Neuronal stem cell (in vitro differentiated cells): Measurements from ENCODE around the gene VSTM2L.

Experiments used
- DNase-seq: peaks from one replicate; pipeline ENCODE4 v3.0.0-alpha.2; 2013; ENCODE audit warnings: low spot score
- H2AFZ ChIP-seq: one replicate; pipeline ENCODE4 v1.6.1; 2013; ENCODE audit warnings: mild to moderate bottlenecking, low read length, inconsistent platforms
- H2AK5ac ChIP-seq: 2 replicates; pipeline ENCODE4 v1.6.1; 2013; ENCODE audit warnings: low read depth, mild to moderate bottlenecking, inconsistent platforms, low read length, moderate library complexity, mixed read lengths
- H2BK120ac ChIP-seq: 2 replicates; pipeline ENCODE4 v1.6.1; 2013; ENCODE audit warnings: low read depth, mild to moderate bottlenecking, inconsistent platforms, low read length, moderate library complexity, mixed read lengths
- H2BK12ac ChIP-seq: one replicate; pipeline ENCODE4 v1.6.1; 2013; ENCODE audit warnings: low read length, inconsistent platforms
- H2BK15ac ChIP-seq: 2 replicates; pipeline ENCODE4 v1.6.1; 2013; ENCODE audit warnings: mild to moderate bottlenecking, low read length, inconsistent platforms, mixed read lengths
- H2BK5ac ChIP-seq: one replicate; pipeline ENCODE4 v1.6.1; 2013; ENCODE audit warnings: inconsistent platforms, mild to moderate bottlenecking, low read length, moderate library complexity
- H3K14ac ChIP-seq: one replicate; pipeline ENCODE4 v1.6.1; 2013; ENCODE audit warnings: low read length, inconsistent platforms
- H3K18ac ChIP-seq: 2 replicates; pipeline ENCODE4 v1.6.1; 2013; ENCODE audit warnings: low read length, inconsistent platforms
- H3K23ac ChIP-seq: 2 replicates; pipeline ENCODE4 v1.6.1; 2013; ENCODE audit warnings: low read depth, mild to moderate bottlenecking, mixed read lengths, low read length, inconsistent platforms; ENCODE audit not compliant: poor library complexity
- H3K27ac ChIP-seq: replicated peaks from 3 replicates; pipeline ENCODE4 v1.5.1; 2013; ENCODE audit warnings: low read length, inconsistent platforms
- H3K27me3 ChIP-seq, 3 experiments: 2 replicates each; pipeline ENCODE4 v1.6.1; 2013; ENCODE audit warnings: low read length in 3 of 3, mild to moderate bottlenecking in 2 of 3, inconsistent platforms in 1 of 3, low read depth in 1 of 3, mixed read lengths in 1 of 3, moderate library complexity in 1 of 3; ENCODE audit not compliant: control insufficient read depth in 3 of 3, insufficient read depth in 3 of 3
- H3K36me3 ChIP-seq, 2 donors: replicated peaks in 1 of 2; 2 replicates each; pipeline ENCODE4 v1.6.1; 2013; ENCODE audit warnings: low read length in 2 of 2; ENCODE audit not compliant: control insufficient read depth in 2 of 2, insufficient read depth in 2 of 2
- H3K4ac ChIP-seq: 2 replicates; pipeline ENCODE4 v1.6.1; 2013; ENCODE audit warnings: inconsistent platforms, mild to moderate bottlenecking, low read length, moderate library complexity
- H3K4me1 ChIP-seq, 2 donors: 1 replicate in 1 of 2; 2 replicates in 1 of 2; pipeline ENCODE4 v1.6.1; 2013; ENCODE audit warnings: low read length in 2 of 2, low read depth in 1 of 2; ENCODE audit not compliant: control insufficient read depth in 2 of 2, insufficient read depth in 1 of 2
- H3K4me2 ChIP-seq: one replicate; pipeline ENCODE4 v1.6.1; 2013; ENCODE audit warnings: mild to moderate bottlenecking, low read length, inconsistent platforms; ENCODE audit not compliant: insufficient read depth, poor library complexity, severe bottlenecking
- H3K4me3 ChIP-seq, 2 donors: 2 replicates each; pipeline ENCODE4 v1.5.1; 2013; ENCODE audit warnings: low read length in 2 of 2, mild to moderate bottlenecking in 2 of 2, inconsistent platforms in 1 of 2, moderate library complexity in 1 of 2
- H3K79me1 ChIP-seq: one replicate; pipeline ENCODE4 v1.6.1; 2013; ENCODE audit warnings: low read depth, mild to moderate bottlenecking, inconsistent platforms, low read length, moderate library complexity
- H3K9ac ChIP-seq: one replicate; pipeline ENCODE4 v1.6.1; 2013; ENCODE audit warnings: mild to moderate bottlenecking, low read depth, low read length, inconsistent platforms; ENCODE audit not compliant: poor library complexity
- H3K9me3 ChIP-seq, 2 donors: replicated peaks in 1 of 2; 2 replicates each; pipeline versions ENCODE3 to v1.6.1; 2013; ENCODE audit warnings: low read length in 2 of 2, mild to moderate bottlenecking in 2 of 2, inconsistent platforms in 1 of 2, low read depth in 1 of 2, mixed read lengths in 1 of 2, moderate library complexity in 1 of 2; ENCODE audit not compliant: control insufficient read depth in 2 of 2, insufficient read depth in 1 of 2
- H4K8ac ChIP-seq: one replicate; pipeline ENCODE4 v1.6.1; 2013; ENCODE audit warnings: low read depth, mild to moderate bottlenecking, inconsistent platforms, low read length, moderate library complexity
- H4K91ac ChIP-seq: one replicate; pipeline ENCODE4 v1.6.1; 2013; ENCODE audit warnings: low read length, low read depth, mild to moderate bottlenecking, inconsistent platforms; ENCODE audit not compliant: poor library complexity
- WGBS, 2 donors: extraction: QIAGEN DNeasy Blood & Tissue Kit; methylation state at CpG; one replicate each; pipeline ENCODE4 v1.1.7; 2013; ENCODE audit warnings: missing lambda C conversion rate in 2 of 2, mixed read lengths in 1 of 2; ENCODE audit not compliant: insufficient read length in 2 of 2, insufficient replicate concordance in 1 of 2; ENCODE audit errors: extremely low coverage in 2 of 2; 5-methylcytosine and 5-hydroxymethylcytosine counted together

The VSTM2L gene

DNA sequence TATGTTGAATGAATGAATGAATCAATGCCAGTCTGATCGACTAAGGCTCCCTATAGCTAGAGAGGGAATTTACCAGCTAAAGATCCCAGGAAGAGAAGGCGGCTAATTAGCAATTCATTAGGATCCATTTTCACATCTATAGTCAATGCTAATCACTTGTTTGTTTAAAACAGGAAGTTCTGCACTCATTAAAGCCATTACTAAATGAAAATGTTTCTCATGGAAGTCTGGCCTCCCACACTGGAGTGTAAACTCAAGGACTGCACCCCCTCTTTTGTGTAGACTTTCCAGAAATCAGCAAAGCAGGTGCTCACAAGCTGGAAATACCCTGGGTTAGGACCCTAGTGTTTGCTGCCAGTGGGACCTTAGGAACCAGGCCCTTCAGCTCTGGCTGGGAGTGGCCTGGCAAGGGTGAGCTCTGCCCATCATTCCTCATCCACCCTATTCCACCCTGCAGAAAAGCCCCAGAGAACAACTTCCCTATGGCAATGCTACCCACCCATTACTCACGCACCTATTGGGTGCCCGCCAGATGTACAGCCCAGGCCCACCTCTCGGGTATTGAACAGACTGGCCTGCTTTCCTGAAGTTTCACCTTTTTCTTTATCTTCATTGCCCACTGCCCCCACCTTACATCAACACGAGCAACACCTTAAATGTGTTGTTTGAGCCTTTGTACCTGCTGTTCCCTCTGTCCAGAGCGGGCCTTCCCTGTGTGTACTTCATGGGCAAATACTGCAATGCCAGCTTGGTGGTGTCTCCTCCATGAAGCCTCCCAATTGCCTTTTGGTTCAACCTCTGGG is 69.5 kb downstream of the VSTM2L start:
- Histone ChIP-seq H2BK120ac (no peak overlapping the region), H3K79me1 (no peaks in the 10 kb centered on the region), H3K18ac (no peak overlapping the region), H3K4me3 (no peak overlapping the region), H2BK15ac (no peak overlapping the region), H2AK5ac (no peak overlapping the region), H3K4ac (no peak overlapping the region), H4K91ac (no peak overlapping the region), H3K4me1 (peaks cover 15 to 18% of the 10 kb centered on the region in 2 donors), H3K23ac (no peak overlapping the region), H3K4me2 (no peak overlapping the region), H3K14ac (no peak overlapping the region), H3K9me3 (peaks cover 3 to 5% of the 10 kb centered on the region in 2 donors), H3K9ac (no peak overlapping the region), H4K8ac (no peak overlapping the region), H3K27ac (no peak overlapping the region), H2BK12ac (no peak overlapping the region), H2AFZ (no peak overlapping the region), H3K36me3 (no peaks in the 10 kb centered on the region), H2BK5ac (no peak overlapping the region), H3K27me3 (peaks cover 0 to 3% (median 0%) of the 10 kb centered on the region in 3 experiments)
- WGBS, 2 donors, result no CpG with 5 or more reads among the region's 7 CpGs
- no peak for DNase-seq

DNA sequence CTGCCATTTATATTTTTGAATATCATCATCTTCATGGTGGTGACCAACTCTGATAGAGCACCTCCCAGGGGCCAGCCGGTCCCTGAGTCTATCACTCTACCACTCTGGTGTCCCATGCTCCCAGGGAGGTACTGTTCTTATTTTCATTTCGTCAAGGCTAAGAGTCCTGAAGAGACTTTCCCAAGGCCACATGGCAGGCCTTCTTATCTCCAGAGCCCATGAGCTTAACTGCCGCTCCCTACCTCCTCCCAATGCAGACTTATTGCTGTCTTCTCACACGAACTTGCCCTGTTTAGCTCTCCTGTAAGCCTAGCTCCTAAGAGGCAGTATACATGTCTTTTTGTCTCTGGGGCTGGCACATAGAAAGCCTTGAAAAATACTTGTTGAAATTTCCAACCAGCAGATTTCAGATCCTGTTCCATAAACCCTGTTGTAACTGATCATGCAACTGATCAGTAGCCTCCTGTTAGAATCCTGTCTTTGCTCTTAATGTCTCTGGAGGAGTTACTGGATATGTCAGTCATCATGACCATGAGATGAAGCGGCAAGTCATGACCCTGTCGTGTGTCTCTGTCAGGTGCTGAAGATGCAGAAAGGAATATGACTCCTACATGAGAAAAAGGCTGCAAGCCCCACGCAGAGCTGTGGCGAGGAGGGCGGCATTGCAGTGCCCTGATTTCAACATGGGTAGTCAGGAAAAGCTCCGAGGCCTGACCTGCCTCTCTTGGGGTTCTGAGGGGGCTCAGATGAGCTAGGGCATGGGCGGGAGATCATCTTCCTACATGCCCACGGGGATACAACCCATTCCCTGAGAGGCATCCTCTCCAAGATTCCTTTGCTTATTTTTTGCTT is 70.4 kb downstream of the VSTM2L start:
- no peak overlapping the region for H3K27ac ChIP-seq
- no peak overlapping the region for H3K9ac ChIP-seq
- no peak overlapping the region for H2AK5ac ChIP-seq
- no peak overlapping the region for H3K4me3 ChIP-seq
- H3K4me2 ChIP-seq, result no peak overlapping the region
- no peak overlapping the region for H2BK5ac ChIP-seq
- no CpG with 5 or more reads among the region's 12 CpGs for WGBS, 2 donors
- H3K27me3 ChIP-seq, result peaks cover 0 to 3% (median 0%) of the 10 kb centered on the region in 3 experiments
- H4K8ac ChIP-seq, result no peak overlapping the region
- peaks cover 19 to 21% of the 10 kb centered on the region in 2 donors for H3K4me1 ChIP-seq
- no peak for DNase-seq
- no peak overlapping the region for H3K4ac ChIP-seq
- no peak overlapping the region for H3K23ac ChIP-seq
- no peaks in the 10 kb centered on the region for H3K36me3 ChIP-seq
- H2AFZ ChIP-seq, result no peak overlapping the region
- no peak overlapping the region for H4K91ac ChIP-seq
- no peak overlapping the region for H2BK120ac ChIP-seq
- H3K18ac ChIP-seq, result no peak overlapping the region
- H3K9me3 ChIP-seq, result peaks cover 3 to 5% of the 10 kb centered on the region in 2 donors
- H2BK12ac ChIP-seq, result no peak overlapping the region
- H3K79me1 ChIP-seq, result no peaks in the 10 kb centered on the region
- H2BK15ac ChIP-seq, result no peak overlapping the region
- H3K14ac ChIP-seq, result no peak overlapping the region

DNA sequence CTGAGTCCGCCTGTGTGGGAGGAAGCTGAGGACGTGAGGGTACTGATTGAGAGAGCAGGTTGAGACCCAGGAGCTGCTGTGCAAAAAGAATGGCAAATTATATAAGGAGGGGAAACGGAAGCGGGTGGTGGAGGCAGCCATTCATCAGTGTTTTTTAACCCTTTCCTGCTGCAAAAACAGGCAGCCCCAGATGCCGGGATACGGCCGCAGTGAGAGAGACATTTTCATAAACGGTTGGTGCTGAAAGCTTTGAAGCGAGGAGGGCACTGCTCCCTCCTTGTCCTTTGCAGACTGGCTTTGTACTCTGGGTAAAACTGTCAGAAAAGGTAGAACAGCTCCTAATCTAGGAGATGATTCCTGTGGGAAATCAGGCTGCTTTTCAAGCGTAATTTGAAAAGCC is 74.0 kb downstream of the VSTM2L start:
- Histone ChIP-seq H3K9ac (no peak overlapping the region), H3K18ac (no peak overlapping the region), H3K14ac (no peak overlapping the region), H2BK5ac (no peak overlapping the region), H2BK15ac (no peak overlapping the region), H2AK5ac (no peak overlapping the region), H2BK12ac (no peak overlapping the region), H3K4me3 (peak overlapping the region in 1 of 2 donors; percentile 34), H4K8ac (no peak overlapping the region), H4K91ac (no peak overlapping the region), H3K4ac (no peak overlapping the region), H3K36me3 (peaks cover 2 to 8% of the 10 kb centered on the region in 2 donors), H3K4me1 (peaks cover 11% of the 10 kb centered on the region in 2 donors), H3K4me2 (no peak overlapping the region), H3K9me3 (no peaks in the 10 kb centered on the region), H3K27me3 (no peaks in the 10 kb centered on the region), H2BK120ac (no peak overlapping the region), H2AFZ (peak overlapping the region; percentile 84), H3K27ac (no peak overlapping the region), H3K23ac (no peak overlapping the region), H3K79me1 (no peaks in the 10 kb centered on the region)
- no peak for DNase-seq
- no CpG with 5 or more reads among the region's 10 CpGs for WGBS, 2 donors

DNA sequence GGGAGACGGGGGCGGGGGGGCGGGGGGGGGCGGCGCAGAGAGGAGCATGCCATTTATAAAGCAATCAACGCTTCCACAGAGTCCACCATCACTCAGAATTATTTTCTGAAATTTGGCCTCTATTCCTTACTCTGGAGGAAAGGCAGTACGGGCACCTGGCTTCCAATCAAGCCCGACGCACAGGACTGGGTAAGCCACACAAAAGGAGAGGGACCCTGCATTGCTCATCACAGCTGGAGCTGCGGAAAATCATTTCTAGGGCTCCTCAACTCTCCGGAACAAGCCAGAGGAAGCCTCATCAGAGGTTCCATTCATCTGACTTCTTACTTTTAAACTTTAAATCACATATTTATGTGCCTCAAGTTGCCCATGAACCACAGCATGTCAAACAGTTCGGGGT is 74.4 kb downstream of the VSTM2L start:
- Histone ChIP-seq H3K4me2 (no peak overlapping the region), H3K36me3 (peaks cover 2 to 10% of the 10 kb centered on the region in 2 donors), H3K18ac (no peak overlapping the region), H2BK5ac (no peak overlapping the region), H4K8ac (no peak overlapping the region), H2BK15ac (no peak overlapping the region), H3K9me3 (no peaks in the 10 kb centered on the region), H3K4me1 (peaks cover 11% of the 10 kb centered on the region in 2 donors), H3K14ac (no peak overlapping the region), H2BK12ac (no peak overlapping the region), H2AK5ac (no peak overlapping the region), H2AFZ (peak overlapping the region; percentile 46), H2BK120ac (no peak overlapping the region), H3K27ac (no peak overlapping the region), H4K91ac (no peak overlapping the region), H3K4ac (no peak overlapping the region), H3K79me1 (no peaks in the 10 kb centered on the region), H3K27me3 (no peaks in the 10 kb centered on the region), H3K23ac (no peak overlapping the region), H3K4me3 (peak overlapping the region in 1 of 2 donors; percentile 12), H3K9ac (no peak overlapping the region)
- no peak for DNase-seq
- no CpG with 5 or more reads among the region's 12 CpGs for WGBS, 2 donors
